Tibial nerve (tissue), 4 donors: Measurements from ENCODE around the gene CYP26B1. TPM values are rescaled to one million over a fixed set of nuclear protein-coding genes. Genes with fewer than 3 reads are reported as not detected.
A peak's percentile ranks its signal among the peaks of the same experiment; 100 is the strongest.

Source experiments
- DNase-seq, 2 donors: peaks; one replicate each; pipeline ENCODE4 v3.0.0-alpha.2; 2019; ENCODE audit warnings: low spot score in 2 of 2
- H3K27ac ChIP-seq, 4 donors: fragments of 200-600 bp; sonication (generic) in 3 of 4; one replicate each; pipeline ENCODE4 v1.5.1; 2017 to 2019; ENCODE audit warnings: mild to moderate bottlenecking in 1 of 4
- H3K27me3 ChIP-seq, 2 donors: fragments of 200-600 bp; sonication (generic) in 1 of 2; one replicate each; pipeline versions ENCODE4 v1.5.1 to v1.6.0; 2017 to 2019
- H3K36me3 ChIP-seq, 3 donors: fragments of 200-600 bp; sonication (generic); one replicate each; pipeline ENCODE4 v1.5.1; 2018 to 2019
- H3K4me1 ChIP-seq, 4 donors: fragments of 200-600 bp; sonication (generic) in 3 of 4; one replicate each; pipeline ENCODE4 v1.5.1; 2017 to 2019
- H3K4me3 ChIP-seq, 4 donors: fragments of 200-600 bp; sonication (generic) in 3 of 4; one replicate each; pipeline ENCODE4 v1.5.1; 2017 to 2019; ENCODE audit warnings: mild to moderate bottlenecking in 1 of 4, moderate library complexity in 1 of 4
- H3K9me3 ChIP-seq, 4 donors: fragments of 200-600 bp; sonication (generic) in 3 of 4; one replicate each; pipeline ENCODE4 v1.5.1; 2017 to 2019
- CTCF ChIP-seq, 5 experiments: fragments of 200-600 bp in 3 of 5; fragments of 450-650 bp in 2 of 5; sonication (generic) in 3 of 5; IDR thresholded peaks; one replicate each; pipeline ENCODE4 v1.5.1; 2016 to 2019; ENCODE audit warnings: antibody characterized with exemption in 5 of 5, mild to moderate bottlenecking in 3 of 5, moderate library complexity in 2 of 5
- EP300 ChIP-seq, 2 donors: sonication (generic); formaldehyde crosslinking; IDR thresholded peaks; one replicate each; pipeline ENCODE4 v1.6.1; 2017; ENCODE audit warnings: antibody characterized with exemption in 2 of 2, mild to moderate bottlenecking in 1 of 2
- POLR2A ChIP-seq, 2 donors: fragments of 450-650 bp; IDR thresholded peaks; one replicate each; pipeline ENCODE4 v1.6.1; 2017; ENCODE audit warnings: antibody characterized with exemption in 2 of 2, mild to moderate bottlenecking in 2 of 2, moderate library complexity in 2 of 2
- WGBS, 2 donors: methylation state at CpG; one replicate each; pipeline ENCODE4 v1.1.5; 2018; 5-methylcytosine and 5-hydroxymethylcytosine counted together
- total RNA-seq, 4 donors: library from RNA; depleted of rRNA; stranded (reverse); fragments of >200 nt; gene quantifications; one replicate each; pipeline ENCODE4 v1.1.0, GENCODE V29; 2016

CYP26B1 gene
- total RNA-seq, 4 donors from 2014 or later: 14.4 to 37.7 (median 34.2) TPM

GRCh38 chr2:72139471-72139873, 8.2 kb downstream of the CYP26B1 start:
- 91 to 97% methylated on average over 8 of the region's 8 CpGs for WGBS, 2 donors

GRCh38 chr2:72138921-72139381, 8.7 kb downstream of the CYP26B1 start:
- TF ChIP-seq CTCF (IDR thresholded peaks at IDR 0.05) (no peak), POLR2A (IDR thresholded peaks at IDR 0.05) (no peak), EP300 (IDR thresholded peaks at IDR 0.05) (no peak)
- Histone ChIP-seq H3K9me3 (no peaks in the 10 kb centered on the region), H3K4me3 (no peak overlapping the region), H3K27me3 (peaks cover 0 to 11% of the 10 kb centered on the region in 2 donors), H3K27ac (no peak overlapping the region), H3K36me3 (peaks cover 0 to 10% (median 0%) of the 10 kb centered on the region in 3 donors), H3K4me1 (peaks cover 0 to 83% (median 40%) of the 10 kb centered on the region in 4 donors)
- peak in 1 of 2 donors; percentile 10 for DNase-seq
- WGBS, 2 donors: 74 to 78% methylated on average over 13 to 14 of the region's 14 CpGs

More at GRCh38 chr2:72139471-72139873, 8.2 kb downstream of the CYP26B1 start:
- peaks cover 0 to 5% (median 0%) of the 10 kb centered on the region in 3 donors for H3K36me3 ChIP-seq
- no peak overlapping the region for H3K4me3 ChIP-seq
- TF ChIP-seq POLR2A (IDR thresholded peaks at IDR 0.05) (no peak), CTCF (IDR thresholded peaks at IDR 0.05) (no peak), EP300 (IDR thresholded peaks at IDR 0.05) (no peak)
- peak in 1 of 2 donors; percentile 1 for DNase-seq
- no peak overlapping the region for H3K27ac ChIP-seq
- no peaks in the 10 kb centered on the region for H3K9me3 ChIP-seq
- peaks cover 0 to 89% (median 44%) of the 10 kb centered on the region in 4 donors for H3K4me1 ChIP-seq
- peaks cover 0 to 16% of the 10 kb centered on the region in 2 donors for H3K27me3 ChIP-seq

- 56 to 57% methylated on average over 21 to 23 of the region's 24 CpGs for WGBS, 2 donors
- peaks cover 0 to 15% (median 0%) of the 10 kb centered on the region in 3 donors for H3K36me3 ChIP-seq
- H3K9me3 ChIP-seq: no peaks in the 10 kb centered on the region
- peaks cover 0 to 76% (median 33%) of the 10 kb centered on the region in 4 donors for H3K4me1 ChIP-seq
- TF ChIP-seq POLR2A (IDR thresholded peaks at IDR 0.05) (no peak), CTCF (IDR thresholded peaks at IDR 0.05) (no peak), EP300 (IDR thresholded peaks at IDR 0.05) (no peak)
- H3K27me3 ChIP-seq: peaks cover 0 to 4% of the 10 kb centered on the region in 2 donors
- no peak overlapping the region for H3K4me3 ChIP-seq
- H3K27ac ChIP-seq: peak overlapping the region in 1 of 4 donors; percentile 38
- peak in 1 of 2 donors; percentile 8 for DNase-seq
These were observed 9.4 kb downstream of the CYP26B1 start for GRCh38 chr2:72138011-72138881.

- Histone ChIP-seq H3K4me1 (peaks cover 0 to 69% (median 28%) of the 10 kb centered on the region in 4 donors), H3K4me3 (no peak overlapping the region), H3K9me3 (no peaks in the 10 kb centered on the region), H3K27ac (peak overlapping the region in 1 of 4 donors; percentile 38), H3K36me3 (peaks cover 0 to 22% (median 0%) of the 10 kb centered on the region in 3 donors), H3K27me3 (no peaks in the 10 kb centered on the region)
- peak; percentile 44 to 51 for DNase-seq
- TF ChIP-seq EP300 (IDR thresholded peaks at IDR 0.05) (no peak), POLR2A (IDR thresholded peaks at IDR 0.05) (no peak), CTCF (IDR thresholded peaks at IDR 0.05) (peak; percentile 79 to 95 (median 82))
- 35 to 53% methylated on average over 10 of the region's 10 CpGs for WGBS, 2 donors
These were observed 10.1 kb downstream of the CYP26B1 start for GRCh38 chr2:72137498-72138010.
